IPS-18c (cell line): ENCODE results near the gene ELOVL3.
"Not testable (repeated sequence)": the region's sequence is repeated elsewhere in the genome, so short reads cannot be mapped to it uniquely, and the experiment has no call there.

Experiments
- H3K4me3 ChIP-seq: 2 replicates; pipeline ENCODE4 v1.7.0; 2013; ENCODE audit warnings: low read depth, mild to moderate bottlenecking, low read length, moderate library complexity; ENCODE audit not compliant: insufficient read depth
- H3K9me3 ChIP-seq: one replicate; pipeline ENCODE4 v1.6.1; 2013; ENCODE audit warnings: mild to moderate bottlenecking, low read length, moderate library complexity; ENCODE audit not compliant: control insufficient read depth, insufficient read depth

ELOVL3 gene

GRCh38 chr10:102213599-102213998, 12.5 kb upstream of the ELOVL3 start:
- not testable (repeated sequence) for H3K4me3 ChIP-seq, H3K9me3 ChIP-seq

GRCh38 chr10:102219370-102219769, 6.7 kb upstream of the ELOVL3 start:
- no peak overlapping the region for H3K4me3 ChIP-seq

GRCh38 chr10:102220612-102221011, 5.5 kb upstream of the ELOVL3 start:
- Histone ChIP-seq H3K4me3 (no peak overlapping the region), H3K9me3 (peaks cover 4% of the 10 kb centered on the region)

More at GRCh38 chr10:102219370-102219769, 6.7 kb upstream of the ELOVL3 start:
- peaks cover 4% of the 10 kb centered on the region for H3K9me3 ChIP-seq

GRCh38 chr10:102222797-102223196, 3.3 kb upstream of the ELOVL3 start:
- no peak overlapping the region for H3K4me3 ChIP-seq
- peaks cover 2% of the 10 kb centered on the region for H3K9me3 ChIP-seq

GRCh38 chr10:102226542-102226870, 407 bp downstream of the ELOVL3 start:
- Histone ChIP-seq H3K9me3 (peaks cover 2% of the 10 kb centered on the region), H3K4me3 (no peak overlapping the region)

- Histone ChIP-seq H3K4me3 (no peak overlapping the region), H3K9me3 (peaks cover 2% of the 10 kb centered on the region)
These were observed 951 bp downstream of the ELOVL3 start for GRCh38 chr10:102227050-102227449.

GRCh38 chr10:102229810-102230263, 3.7 kb downstream of the ELOVL3 start:
- peak overlapping the region; percentile 64 for H3K4me3 ChIP-seq
- peaks cover 2% of the 10 kb centered on the region for H3K9me3 ChIP-seq

- Histone ChIP-seq H3K4me3 (peak overlapping the region; percentile 64), H3K9me3 (peaks cover 2% of the 10 kb centered on the region)
These were observed 4.3 kb downstream of the ELOVL3 start for GRCh38 chr10:102230264-102230860.

- H3K9me3 ChIP-seq: peaks cover 2% of the 10 kb centered on the region
- peak overlapping the region; percentile 64 for H3K4me3 ChIP-seq
These were observed 4.8 kb downstream of the ELOVL3 start for GRCh38 chr10:102230861-102231356.

GRCh38 chr10:102231357-102232318, 5.5 kb downstream of the ELOVL3 start:
- H3K4me3 ChIP-seq: peak overlapping the region; percentile 64

GRCh38 chr10:102233997-102234396, 7.9 kb downstream of the ELOVL3 start:
- Histone ChIP-seq H3K4me3 (no peak overlapping the region), H3K9me3 (peaks cover 2% of the 10 kb centered on the region)

More at GRCh38 chr10:102231357-102232318, 5.5 kb downstream of the ELOVL3 start:
- peaks cover 2% of the 10 kb centered on the region for H3K9me3 ChIP-seq

GRCh38 chr10:102234888-102235597, 8.9 kb downstream of the ELOVL3 start:
- peaks cover 2% of the 10 kb centered on the region for H3K9me3 ChIP-seq
- no peak overlapping the region for H3K4me3 ChIP-seq

GRCh38 chr10:102235598-102235920, 9.5 kb downstream of the ELOVL3 start:
- Histone ChIP-seq H3K4me3 (no peak overlapping the region), H3K9me3 (peaks cover 2% of the 10 kb centered on the region)

- Histone ChIP-seq H3K9me3 (peaks cover 2% of the 10 kb centered on the region), H3K4me3 (no peak overlapping the region)
These were observed 9.9 kb downstream of the ELOVL3 start for GRCh38 chr10:102236006-102236405.

GRCh38 chr10:102237711-102238252, 11.7 kb downstream of the ELOVL3 start:
- H3K4me3 ChIP-seq: no peak overlapping the region
- H3K9me3 ChIP-seq: no peaks in the 10 kb centered on the region

- Histone ChIP-seq H3K9me3 (no peaks in the 10 kb centered on the region), H3K4me3 (peak overlapping the region; percentile 45)
These were observed 14.4 kb downstream of the ELOVL3 start for GRCh38 chr10:102240467-102241031.

- Histone ChIP-seq H3K9me3 (no peaks in the 10 kb centered on the region), H3K4me3 (peak overlapping the region; percentile 45)
These were observed 14.9 kb downstream of the ELOVL3 start for GRCh38 chr10:102241032-102241443.
